ENCODE data around the gene CDRT4. TPM values are rescaled to one million over a fixed set of nuclear protein-coding genes. Genes with fewer than 3 reads are reported as not detected.

The CDRT4 gene
- total RNA-seq, 1 donor from 2014 or later: 9.1 TPM

DNA sequence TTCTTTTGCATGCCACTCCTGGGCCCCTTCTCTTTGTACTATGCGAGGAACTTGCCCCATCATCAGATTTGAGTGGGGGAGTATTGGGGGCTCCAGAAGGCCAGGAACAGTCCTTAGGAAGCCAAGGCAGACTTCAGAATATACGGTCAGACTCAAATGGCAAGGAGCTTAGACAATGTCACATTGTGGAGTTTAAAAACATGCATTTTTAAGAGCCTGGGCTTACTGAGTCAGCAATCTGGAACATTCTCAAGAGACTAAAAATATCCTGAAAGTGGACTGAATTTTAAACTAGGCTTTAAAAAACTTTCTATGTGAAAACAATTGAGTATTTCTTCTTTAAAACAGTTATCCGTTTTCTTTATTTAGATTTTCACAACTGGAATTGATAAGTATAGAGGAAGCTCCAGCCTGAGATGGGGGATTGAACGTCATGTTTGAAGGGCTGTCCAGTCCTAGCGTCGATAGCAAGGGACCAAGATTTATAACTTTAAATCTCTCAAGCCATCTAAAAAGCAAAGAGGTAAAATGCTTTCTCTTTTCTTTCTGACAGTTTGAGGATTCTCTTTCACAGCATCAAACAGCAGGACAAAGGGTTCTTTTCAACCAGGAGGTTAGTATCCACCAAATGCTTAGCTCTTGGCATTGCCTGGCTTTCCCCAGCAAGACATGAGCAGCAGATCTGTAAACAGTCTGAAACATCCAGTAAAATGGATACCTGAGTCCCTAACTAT, 45.8 kb upstream of the CDRT4 start:
- Mint-ChIP-seq H3K36me3 (ENCODE audit: low read depth) (peaks cover 27% of the 10 kb centered on the region), H3K27me3 (ENCODE audit: low read depth) (no peaks in the 10 kb centered on the region), H3K27ac (ENCODE audit: unreplicated experiment) (peak overlapping the region; percentile 95), H3K4me3 (ENCODE audit: unreplicated experiment) (peak overlapping the region; percentile 50), H3K9me3 (ENCODE audit: low read depth) (peaks cover 11% of the 10 kb centered on the region), H3K4me1 (ENCODE audit: low read depth) (peaks cover 76% of the 10 kb centered on the region)
- DNase-seq (ENCODE audit: low spot score): no peak
- TF ChIP-seq CTCF (IDR thresholded peaks at IDR 0.05): no peak

- H3K27me3 Mint-ChIP-seq (ENCODE audit: low read depth): no peaks in the 10 kb centered on the region
- H3K4me3 Mint-ChIP-seq (ENCODE audit: unreplicated experiment): no peak overlapping the region
Observed at GRCh38 chr17:15512071-15512709, 44.8 kb upstream of the CDRT4 start.

DNA sequence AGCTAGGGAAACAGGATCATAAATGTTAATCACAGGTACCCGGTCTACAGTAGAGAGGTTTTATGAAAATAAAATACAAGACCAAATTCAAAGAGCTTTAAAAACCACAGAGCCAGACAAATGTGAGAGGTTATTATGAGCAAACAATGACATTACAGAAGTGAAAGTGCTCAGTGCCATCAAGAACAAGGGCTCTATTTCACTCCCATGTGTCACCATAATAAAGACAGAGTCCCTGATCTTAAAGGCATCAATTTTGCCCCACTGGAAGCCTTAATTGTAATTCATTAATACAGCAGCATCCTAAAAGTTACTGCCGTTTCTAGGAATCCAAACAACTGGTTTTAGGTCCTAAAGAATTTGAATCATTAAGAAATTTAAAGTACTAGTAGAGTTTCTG, 43.7 kb upstream of the CDRT4 start:
- no peaks in the 10 kb centered on the region for H3K27me3 Mint-ChIP-seq (ENCODE audit: low read depth)
- no peak for DNase-seq (ENCODE audit: low spot score)
- peaks cover 3% of the 10 kb centered on the region for H3K9me3 Mint-ChIP-seq (ENCODE audit: low read depth)
- H3K27ac Mint-ChIP-seq (ENCODE audit: unreplicated experiment): no peak overlapping the region
- TF ChIP-seq CTCF (IDR thresholded peaks at IDR 0.05): no peak
- peaks cover 72% of the 10 kb centered on the region for H3K4me1 Mint-ChIP-seq (ENCODE audit: low read depth)
- no peak overlapping the region for H3K4me3 Mint-ChIP-seq (ENCODE audit: unreplicated experiment)
- peaks cover 19% of the 10 kb centered on the region for H3K36me3 Mint-ChIP-seq (ENCODE audit: low read depth)

More at GRCh38 chr17:15512071-15512709, 44.8 kb upstream of the CDRT4 start:
- H3K9me3 Mint-ChIP-seq (ENCODE audit: low read depth): peaks cover 11% of the 10 kb centered on the region
- TF ChIP-seq CTCF (IDR thresholded peaks at IDR 0.05): no peak
- H3K4me1 Mint-ChIP-seq (ENCODE audit: low read depth): peaks cover 76% of the 10 kb centered on the region
- DNase-seq (ENCODE audit: low spot score): no peak
- H3K27ac Mint-ChIP-seq (ENCODE audit: unreplicated experiment): peak overlapping the region; percentile 95
- H3K36me3 Mint-ChIP-seq (ENCODE audit: low read depth): peaks cover 24% of the 10 kb centered on the region

GRCh38 chr17:15510361-15510760, 42.9 kb upstream of the CDRT4 start:
- Mint-ChIP-seq H3K27me3 (ENCODE audit: low read depth) (no peaks in the 10 kb centered on the region), H3K36me3 (ENCODE audit: low read depth) (peaks cover 11% of the 10 kb centered on the region), H3K4me1 (ENCODE audit: low read depth) (peaks cover 66% of the 10 kb centered on the region), H3K9me3 (ENCODE audit: low read depth) (no peaks in the 10 kb centered on the region), H3K4me3 (ENCODE audit: unreplicated experiment) (no peak overlapping the region), H3K27ac (ENCODE audit: unreplicated experiment) (peak overlapping the region; percentile 70)
- no peak for DNase-seq (ENCODE audit: low spot score)
- TF ChIP-seq CTCF (IDR thresholded peaks at IDR 0.05): no peak

GRCh38 chr17:15509095-15509494, 41.7 kb upstream of the CDRT4 start:
- H3K9me3 Mint-ChIP-seq (ENCODE audit: low read depth): no peaks in the 10 kb centered on the region
- peaks cover 53% of the 10 kb centered on the region for H3K4me1 Mint-ChIP-seq (ENCODE audit: low read depth)
- peaks cover 7% of the 10 kb centered on the region for H3K36me3 Mint-ChIP-seq (ENCODE audit: low read depth)
- no peak for TF ChIP-seq CTCF (IDR thresholded peaks at IDR 0.05)
- no peaks in the 10 kb centered on the region for H3K27me3 Mint-ChIP-seq (ENCODE audit: low read depth)
- H3K4me3 Mint-ChIP-seq (ENCODE audit: unreplicated experiment): no peak overlapping the region
- no peak for DNase-seq (ENCODE audit: low spot score)
- H3K27ac Mint-ChIP-seq (ENCODE audit: unreplicated experiment): no peak overlapping the region

All from chondrocyte (in vitro differentiated cells).